WTC11 (cell line): ENCODE data around the gene MGAT3. TPM values are rescaled to one million over a fixed set of nuclear protein-coding genes. Genes with fewer than 3 reads are reported as not detected.

Source experiments
- ATAC-seq: fragments of 200-7000 bp; cut with Tn5 transposase; 2 replicates; pipeline ENCODE4 v1.10.0; 2021; ENCODE audit warnings: mild to moderate bottlenecking, moderate library complexity
- CTCF ChIA-PET: fragments of 300-600 bp; sonication (Branson Sonifier 250); formaldehyde crosslinking; loops from one replicate; lab custom pipeline; 2021; ENCODE audit warnings: antibody characterized with exemption; lab: Charles Lee
- POLR2A ChIA-PET: fragments of 350-600 bp; sonication (Branson Sonifier 250); formaldehyde crosslinking; loops from one replicate; lab custom pipeline; 2021; ENCODE audit warnings: antibody characterized with exemption; lab: Charles Lee
- DNase-seq: peaks from one replicate; pipeline ENCODE4 v3.0.0; 2021; ENCODE audit warnings: low spot score
- H3K27ac Mint-ChIP-seq: 2 replicates; pipeline ENCODE4 v1.8.0; 2021; ENCODE audit warnings: mixed read lengths
- H3K27me3 Mint-ChIP-seq: 2 replicates; pipeline ENCODE4 v1.8.0; 2021; ENCODE audit warnings: low read depth, mild to moderate bottlenecking, moderate library complexity, mixed read lengths
- H3K36me3 Mint-ChIP-seq: 2 replicates; pipeline ENCODE4 v1.8.0; 2021; ENCODE audit warnings: mixed read lengths
- H3K4me1 Mint-ChIP-seq: 2 replicates; pipeline ENCODE4 v1.8.0; 2022; ENCODE audit warnings: mixed read lengths
- H3K4me3 Mint-ChIP-seq: 2 replicates; pipeline ENCODE4 v1.8.0; 2021; ENCODE audit warnings: mild to moderate bottlenecking, moderate library complexity, mixed read lengths
- H3K9me3 Mint-ChIP-seq: 2 replicates; pipeline ENCODE4 v1.8.0; 2021; ENCODE audit warnings: mixed read lengths
- AFF4 ChIP-seq: sonication (generic); formaldehyde crosslinking; IDR thresholded peaks from 2 replicates; pipeline ENCODE4 v1.8.1; 2023; ENCODE audit warnings: mild to moderate bottlenecking, missing genetic modification reagents, borderline replicate concordance
- ATF1 ChIP-seq: sonication (generic); formaldehyde crosslinking; IDR thresholded peaks from 2 replicates; pipeline ENCODE4 v1.8.1; 2023; ENCODE audit warnings: mild to moderate bottlenecking, moderate library complexity, missing genetic modification reagents
- ATF2 ChIP-seq: sonication (generic); formaldehyde crosslinking; IDR thresholded peaks from 2 replicates; pipeline ENCODE4 v1.8.1; 2022; ENCODE audit warnings: low read depth, missing genetic modification reagents, borderline replicate concordance
- CREB1 ChIP-seq: sonication (generic); formaldehyde crosslinking; IDR thresholded peaks from 2 replicates; pipeline ENCODE4 v1.8.0; 2023; ENCODE audit warnings: mild to moderate bottlenecking, missing genetic modification reagents
- FOXP1 ChIP-seq: sonication (generic); formaldehyde crosslinking; IDR thresholded peaks from 2 replicates; pipeline ENCODE4 v1.8.0; 2022; ENCODE audit warnings: missing genetic modification reagents, mild to moderate bottlenecking, moderate library complexity, borderline replicate concordance
- GABPB1 ChIP-seq: sonication (generic); formaldehyde crosslinking; IDR thresholded peaks from 2 replicates; pipeline ENCODE4 v1.8.1; 2023; ENCODE audit warnings: mild to moderate bottlenecking, missing genetic modification reagents
- NFE2L1 ChIP-seq: sonication (generic); formaldehyde crosslinking; IDR thresholded peaks from 2 replicates; pipeline ENCODE4 v1.8.1; 2023; ENCODE audit warnings: missing genetic modification reagents
- NFYB ChIP-seq: sonication (generic); formaldehyde crosslinking; conservative IDR thresholded peaks from 2 replicates; pipeline ENCODE4 v1.8.0; 2022; ENCODE audit warnings: low read depth, missing genetic modification reagents
- OVOL2 ChIP-seq: fragments of 250-450 bp; sonication (Bioruptor Pico); IDR thresholded peaks from 2 replicates; pipeline ENCODE4 v1.9.0; 2021; ENCODE audit warnings: mild to moderate bottlenecking, borderline replicate concordance
- PRRX2 ChIP-seq: fragments of 250-450 bp; sonication (Bioruptor Pico); IDR thresholded peaks from 2 replicates; pipeline ENCODE4 v1.8.0; 2021; ENCODE audit warnings: mild to moderate bottlenecking
- RORB ChIP-seq: fragments of 250-450 bp; sonication (Bioruptor Pico); IDR thresholded peaks from 2 replicates; pipeline ENCODE4 v1.9.0; 2021; ENCODE audit warnings: mild to moderate bottlenecking
- TP53 ChIP-seq: sonication (generic); formaldehyde crosslinking; IDR thresholded peaks from 2 replicates; pipeline ENCODE4 v1.8.1; 2023; ENCODE audit warnings: mild to moderate bottlenecking, missing genetic modification reagents
- total RNA-seq: library from RNA; stranded (reverse); gene quantifications from 3 replicates; pipeline ENCODE4 v1.2.3, GENCODE V29; 2021
- TF ChIP-seq, protein P1 (sequence below): sonication (generic); formaldehyde crosslinking; IDR thresholded peaks from 2 replicates; pipeline ENCODE4 v1.8.1; 2022; ENCODE audit warnings: missing genetic modification reagents, borderline replicate concordance
- TF ChIP-seq, protein P2 (sequence below): fragments of 250-450 bp; sonication (Bioruptor Pico); IDR thresholded peaks from 2 replicates; pipeline ENCODE4 v1.8.0; 2021; ENCODE audit warnings: mild to moderate bottlenecking
- TF ChIP-seq, protein P3 (sequence below): fragments of 250-450 bp; sonication (Bioruptor Pico); conservative IDR thresholded peaks from 2 replicates; pipeline ENCODE4 v1.9.0; 2021; ENCODE audit warnings: mild to moderate bottlenecking
- TF ChIP-seq, protein P4 (sequence below): fragments of 250-450 bp; sonication (Bioruptor Pico); IDR thresholded peaks from 2 replicates; pipeline ENCODE4 v1.9.0; 2021; ENCODE audit warnings: mild to moderate bottlenecking, borderline replicate concordance
- TF ChIP-seq, protein P5 (sequence below): sonication (generic); formaldehyde crosslinking; IDR thresholded peaks from 2 replicates; pipeline ENCODE4 v1.8.1; 2023; ENCODE audit warnings: mild to moderate bottlenecking, missing genetic modification reagents

Gene MGAT3
- total RNA-seq, 1 experiment from 2014 or later = 11.4 TPM

DNA sequence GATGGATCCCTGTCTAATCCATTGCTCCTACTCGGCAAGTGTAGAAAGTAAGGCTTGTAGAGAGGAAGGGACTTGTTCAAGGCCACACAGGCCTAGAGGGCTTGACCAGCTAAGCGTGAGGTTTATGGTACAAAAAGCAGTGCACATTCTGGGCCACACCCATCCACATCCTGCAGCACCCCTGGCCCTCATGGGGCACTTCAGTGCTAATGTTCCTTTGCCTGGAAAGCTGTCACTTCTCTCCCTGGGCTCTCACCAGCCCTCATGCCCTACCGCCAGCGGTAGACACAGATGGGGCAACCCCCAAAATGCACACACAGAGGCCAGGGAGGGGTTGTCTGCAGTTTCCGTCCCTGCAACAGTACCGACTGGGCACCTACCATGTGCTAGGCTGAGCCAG, 7.1 kb upstream of the MGAT3 start (continued):
- no peak for TF ChIP-seq ATF2 (CRISPR knock-in tag)
- TF ChIP-seq, all 79 proteins: peak for 0

- Mint-ChIP-seq H3K36me3 (no peaks in the 10 kb centered on the region), H3K4me3 (no peak overlapping the region), H3K27me3 (peaks cover 18% of the 10 kb centered on the region), H3K9me3 (no peaks in the 10 kb centered on the region), H3K27ac (no peak overlapping the region), H3K4me1 (peaks cover 49% of the 10 kb centered on the region)
- TF ChIP-seq OVOL2 = no peak
- no peak for TF ChIP-seq FOXP1 (CRISPR knock-in tag)
- no peak for TF ChIP-seq NFE2L1 (CRISPR knock-in tag)
- TF ChIP-seq, protein P1, sequence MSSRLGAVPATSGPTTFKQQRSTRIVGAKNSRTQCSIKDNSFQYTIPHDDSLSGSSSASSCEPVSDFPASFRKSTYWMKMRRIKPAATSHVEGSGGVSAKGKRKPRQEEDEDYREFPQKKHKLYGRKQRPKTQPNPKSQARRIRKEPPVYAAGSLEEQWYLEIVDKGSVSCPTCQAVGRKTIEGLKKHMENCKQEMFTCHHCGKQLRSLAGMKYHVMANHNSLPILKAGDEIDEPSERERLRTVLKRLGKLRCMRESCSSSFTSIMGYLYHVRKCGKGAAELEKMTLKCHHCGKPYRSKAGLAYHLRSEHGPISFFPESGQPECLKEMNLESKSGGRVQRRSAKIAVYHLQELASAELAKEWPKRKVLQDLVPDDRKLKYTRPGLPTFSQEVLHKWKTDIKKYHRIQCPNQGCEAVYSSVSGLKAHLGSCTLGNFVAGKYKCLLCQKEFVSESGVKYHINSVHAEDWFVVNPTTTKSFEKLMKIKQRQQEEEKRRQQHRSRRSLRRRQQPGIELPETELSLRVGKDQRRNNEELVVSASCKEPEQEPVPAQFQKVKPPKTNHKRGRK (CRISPR knock-in tag) = no peak
- TF ChIP-seq, protein P2, sequence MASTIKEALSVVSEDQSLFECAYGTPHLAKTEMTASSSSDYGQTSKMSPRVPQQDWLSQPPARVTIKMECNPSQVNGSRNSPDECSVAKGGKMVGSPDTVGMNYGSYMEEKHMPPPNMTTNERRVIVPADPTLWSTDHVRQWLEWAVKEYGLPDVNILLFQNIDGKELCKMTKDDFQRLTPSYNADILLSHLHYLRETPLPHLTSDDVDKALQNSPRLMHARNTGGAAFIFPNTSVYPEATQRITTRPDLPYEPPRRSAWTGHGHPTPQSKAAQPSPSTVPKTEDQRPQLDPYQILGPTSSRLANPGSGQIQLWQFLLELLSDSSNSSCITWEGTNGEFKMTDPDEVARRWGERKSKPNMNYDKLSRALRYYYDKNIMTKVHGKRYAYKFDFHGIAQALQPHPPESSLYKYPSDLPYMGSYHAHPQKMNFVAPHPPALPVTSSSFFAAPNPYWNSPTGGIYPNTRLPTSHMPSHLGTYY (CRISPR knock-in tag) = no peak
- TF ChIP-seq, protein P3, sequence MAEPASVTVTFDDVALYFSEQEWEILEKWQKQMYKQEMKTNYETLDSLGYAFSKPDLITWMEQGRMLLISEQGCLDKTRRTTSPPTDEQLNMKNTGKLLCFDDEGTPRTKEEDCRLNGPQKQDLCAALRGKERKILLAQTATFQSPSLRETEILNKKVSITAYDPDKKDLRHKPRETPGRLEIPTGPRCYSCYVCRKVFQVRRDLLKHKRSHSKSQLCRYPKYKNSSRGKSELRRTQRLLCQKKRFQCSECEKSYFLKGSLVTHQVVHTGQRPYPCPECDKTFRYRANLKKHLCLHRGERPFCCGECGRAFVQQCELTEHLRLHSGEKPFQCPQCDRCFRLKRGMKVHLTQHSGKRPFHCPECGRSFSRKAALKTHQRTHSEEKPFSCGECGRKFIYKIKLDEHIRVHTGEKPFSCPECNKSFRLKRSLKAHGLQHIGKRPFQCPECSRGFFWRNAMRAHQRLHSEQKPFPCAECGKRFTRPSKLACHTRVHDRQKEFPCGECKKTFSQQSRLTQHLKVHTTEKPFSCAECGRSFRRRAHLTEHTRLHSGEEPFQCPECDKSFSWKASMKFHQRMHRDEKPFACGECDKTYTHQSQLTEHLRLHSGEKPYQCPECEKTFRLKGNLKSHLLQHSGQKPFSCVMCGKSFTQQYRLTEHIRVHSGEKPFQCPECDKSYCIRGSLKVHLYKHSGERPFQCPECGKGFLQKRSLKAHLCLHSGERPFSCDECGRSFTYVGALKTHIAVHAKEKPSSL (CRISPR knock-in tag) = no peak
- no peak for TF ChIP-seq ATF1 (CRISPR knock-in tag)
- TF ChIP-seq RORB = no peak
- no peak for TF ChIP-seq CREB1 (CRISPR knock-in tag)
- TF ChIP-seq NFYB = no peak
- TF ChIP-seq, protein P4, sequence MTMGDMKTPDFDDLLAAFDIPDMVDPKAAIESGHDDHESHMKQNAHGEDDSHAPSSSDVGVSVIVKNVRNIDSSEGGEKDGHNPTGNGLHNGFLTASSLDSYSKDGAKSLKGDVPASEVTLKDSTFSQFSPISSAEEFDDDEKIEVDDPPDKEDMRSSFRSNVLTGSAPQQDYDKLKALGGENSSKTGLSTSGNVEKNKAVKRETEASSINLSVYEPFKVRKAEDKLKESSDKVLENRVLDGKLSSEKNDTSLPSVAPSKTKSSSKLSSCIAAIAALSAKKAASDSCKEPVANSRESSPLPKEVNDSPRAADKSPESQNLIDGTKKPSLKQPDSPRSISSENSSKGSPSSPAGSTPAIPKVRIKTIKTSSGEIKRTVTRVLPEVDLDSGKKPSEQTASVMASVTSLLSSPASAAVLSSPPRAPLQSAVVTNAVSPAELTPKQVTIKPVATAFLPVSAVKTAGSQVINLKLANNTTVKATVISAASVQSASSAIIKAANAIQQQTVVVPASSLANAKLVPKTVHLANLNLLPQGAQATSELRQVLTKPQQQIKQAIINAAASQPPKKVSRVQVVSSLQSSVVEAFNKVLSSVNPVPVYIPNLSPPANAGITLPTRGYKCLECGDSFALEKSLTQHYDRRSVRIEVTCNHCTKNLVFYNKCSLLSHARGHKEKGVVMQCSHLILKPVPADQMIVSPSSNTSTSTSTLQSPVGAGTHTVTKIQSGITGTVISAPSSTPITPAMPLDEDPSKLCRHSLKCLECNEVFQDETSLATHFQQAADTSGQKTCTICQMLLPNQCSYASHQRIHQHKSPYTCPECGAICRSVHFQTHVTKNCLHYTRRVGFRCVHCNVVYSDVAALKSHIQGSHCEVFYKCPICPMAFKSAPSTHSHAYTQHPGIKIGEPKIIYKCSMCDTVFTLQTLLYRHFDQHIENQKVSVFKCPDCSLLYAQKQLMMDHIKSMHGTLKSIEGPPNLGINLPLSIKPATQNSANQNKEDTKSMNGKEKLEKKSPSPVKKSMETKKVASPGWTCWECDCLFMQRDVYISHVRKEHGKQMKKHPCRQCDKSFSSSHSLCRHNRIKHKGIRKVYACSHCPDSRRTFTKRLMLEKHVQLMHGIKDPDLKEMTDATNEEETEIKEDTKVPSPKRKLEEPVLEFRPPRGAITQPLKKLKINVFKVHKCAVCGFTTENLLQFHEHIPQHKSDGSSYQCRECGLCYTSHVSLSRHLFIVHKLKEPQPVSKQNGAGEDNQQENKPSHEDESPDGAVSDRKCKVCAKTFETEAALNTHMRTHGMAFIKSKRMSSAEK = no peak
- no peak for TF ChIP-seq AFF4 (CRISPR knock-in tag)
- no peak for TF ChIP-seq PRRX2
- no peak for TF ChIP-seq GABPB1 (CRISPR knock-in tag)
- no peak for TF ChIP-seq TP53 (CRISPR knock-in tag)
- TF ChIP-seq, protein P5, sequence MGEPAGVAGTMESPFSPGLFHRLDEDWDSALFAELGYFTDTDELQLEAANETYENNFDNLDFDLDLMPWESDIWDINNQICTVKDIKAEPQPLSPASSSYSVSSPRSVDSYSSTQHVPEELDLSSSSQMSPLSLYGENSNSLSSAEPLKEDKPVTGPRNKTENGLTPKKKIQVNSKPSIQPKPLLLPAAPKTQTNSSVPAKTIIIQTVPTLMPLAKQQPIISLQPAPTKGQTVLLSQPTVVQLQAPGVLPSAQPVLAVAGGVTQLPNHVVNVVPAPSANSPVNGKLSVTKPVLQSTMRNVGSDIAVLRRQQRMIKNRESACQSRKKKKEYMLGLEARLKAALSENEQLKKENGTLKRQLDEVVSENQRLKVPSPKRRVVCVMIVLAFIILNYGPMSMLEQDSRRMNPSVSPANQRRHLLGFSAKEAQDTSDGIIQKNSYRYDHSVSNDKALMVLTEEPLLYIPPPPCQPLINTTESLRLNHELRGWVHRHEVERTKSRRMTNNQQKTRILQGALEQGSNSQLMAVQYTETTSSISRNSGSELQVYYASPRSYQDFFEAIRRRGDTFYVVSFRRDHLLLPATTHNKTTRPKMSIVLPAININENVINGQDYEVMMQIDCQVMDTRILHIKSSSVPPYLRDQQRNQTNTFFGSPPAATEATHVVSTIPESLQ = no peak
- POLR2A ChIA-PET = no interaction called here
- no peak for ATAC-seq
- CTCF ChIA-PET = interaction anchor here (1.4 to 2.4 kb wide), 2 partner anchors 13 to 46 kb away, joined by 5 to 11 read pairs; no protein-coding TSS in a partner anchor
- DNase-seq = no peak
Observed at GRCh38 chr22:39450258-39450955, 6.4 kb upstream of the MGAT3 start.
